Stomach (tissue), 4 donors: ENCODE measurements around the gene MYO5B.

Experiments used
- POLR2AphosphoS5 ChIP-seq, 3 donors: sonication (generic); formaldehyde crosslinking; IDR thresholded peaks; one replicate each; pipeline ENCODE4 v1.6.1; 2016; ENCODE audit warnings: antibody characterized with exemption in 3 of 3
- TF ChIP-seq, protein P1 (sequence below), 7 experiments: fragments of 450-650 bp in 4 of 7; fragments of 200-600 bp in 3 of 7; sonication (generic) in 3 of 7; IDR thresholded peaks; one replicate each; pipeline ENCODE4 v1.5.1; 2016 to 2019; ENCODE audit warnings: antibody characterized with exemption in 7 of 7, control low read depth in 2 of 7, mild to moderate bottlenecking in 1 of 7

DNA sequence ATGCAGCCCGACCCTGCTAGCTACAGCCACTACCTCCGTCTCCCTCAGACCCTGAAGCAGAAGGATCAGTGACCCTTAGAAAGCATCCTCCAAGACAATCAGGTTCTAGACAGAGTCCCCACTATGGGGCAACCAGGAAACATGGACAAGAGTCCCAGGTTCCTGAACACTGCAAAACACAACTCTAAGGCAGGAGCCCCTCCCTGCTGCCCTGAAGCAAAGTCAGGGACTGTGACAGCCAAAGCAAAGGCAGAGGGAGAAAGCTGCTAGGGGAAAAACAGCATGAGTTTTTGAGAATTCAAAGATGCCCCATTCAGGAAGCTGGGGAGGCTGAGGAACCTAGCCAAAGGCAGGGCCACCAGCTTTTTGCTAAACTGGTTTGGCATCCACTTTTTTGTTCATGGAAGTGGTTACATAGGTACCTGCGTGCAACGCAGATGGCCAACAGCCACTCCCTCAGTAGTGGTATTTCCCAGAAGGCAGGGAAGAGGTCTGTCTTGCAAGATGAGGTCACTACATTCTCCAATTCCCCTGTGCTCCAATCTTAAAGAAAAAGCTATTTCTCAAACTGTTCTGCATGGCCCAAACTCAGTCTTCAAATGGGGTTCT is 33.2 kb downstream of the MYO5B start:
- no peak for TF ChIP-seq POLR2AphosphoS5 (IDR thresholded peaks at IDR 0.05)
- TF ChIP-seq, protein P1, sequence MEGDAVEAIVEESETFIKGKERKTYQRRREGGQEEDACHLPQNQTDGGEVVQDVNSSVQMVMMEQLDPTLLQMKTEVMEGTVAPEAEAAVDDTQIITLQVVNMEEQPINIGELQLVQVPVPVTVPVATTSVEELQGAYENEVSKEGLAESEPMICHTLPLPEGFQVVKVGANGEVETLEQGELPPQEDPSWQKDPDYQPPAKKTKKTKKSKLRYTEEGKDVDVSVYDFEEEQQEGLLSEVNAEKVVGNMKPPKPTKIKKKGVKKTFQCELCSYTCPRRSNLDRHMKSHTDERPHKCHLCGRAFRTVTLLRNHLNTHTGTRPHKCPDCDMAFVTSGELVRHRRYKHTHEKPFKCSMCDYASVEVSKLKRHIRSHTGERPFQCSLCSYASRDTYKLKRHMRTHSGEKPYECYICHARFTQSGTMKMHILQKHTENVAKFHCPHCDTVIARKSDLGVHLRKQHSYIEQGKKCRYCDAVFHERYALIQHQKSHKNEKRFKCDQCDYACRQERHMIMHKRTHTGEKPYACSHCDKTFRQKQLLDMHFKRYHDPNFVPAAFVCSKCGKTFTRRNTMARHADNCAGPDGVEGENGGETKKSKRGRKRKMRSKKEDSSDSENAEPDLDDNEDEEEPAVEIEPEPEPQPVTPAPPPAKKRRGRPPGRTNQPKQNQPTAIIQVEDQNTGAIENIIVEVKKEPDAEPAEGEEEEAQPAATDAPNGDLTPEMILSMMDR (IDR thresholded peaks at IDR 0.05): no peak
